ENCODE results near the gene MRPL33. TPM values are rescaled to one million over a fixed set of nuclear protein-coding genes. Genes with fewer than 3 reads are reported as not detected.

MRPL33 gene
- total RNA-seq, 1 donor from 2014 or later: 79.4 TPM

GRCh38 chr2:27765621-27766286, 5.8 kb upstream of the MRPL33 start:
- peak; percentile 91 for DNase-seq
- H3K4me3 ChIP-seq: peak overlapping the region; percentile 46
- peak overlapping the region; percentile 53 for H3K27ac ChIP-seq
- intact Hi-C loops (cut with DNase I): no loop called here
- TF ChIP-seq CTCF (IDR thresholded peaks at IDR 0.05): no peak
- peak; percentile 90 for ATAC-seq
- no peaks in the 10 kb centered on the region for H3K27me3 ChIP-seq
- no peaks in the 10 kb centered on the region for H3K9me3 ChIP-seq
- peaks cover under 1% of the 10 kb centered on the region for H3K4me1 ChIP-seq
- no peaks in the 10 kb centered on the region for H3K36me3 ChIP-seq

DNA sequence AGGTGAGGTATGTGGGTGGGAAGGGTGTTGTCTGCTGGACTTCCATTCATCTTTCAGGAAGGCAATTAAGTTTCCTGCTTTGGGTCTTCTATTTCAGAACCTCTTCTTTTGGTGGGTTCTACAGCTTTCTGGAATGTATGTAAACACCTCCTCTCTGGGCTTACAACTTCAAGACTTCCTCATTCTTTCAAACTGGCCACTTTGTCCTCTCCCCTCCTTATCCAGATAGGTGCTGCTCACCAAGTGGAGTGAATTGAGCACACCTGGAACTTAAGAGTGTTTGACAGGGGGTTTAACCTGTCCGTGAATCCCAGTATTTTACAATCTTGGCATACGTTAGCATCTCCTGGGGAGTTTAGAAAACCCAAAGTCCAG, 5.2 kb upstream of the MRPL33 start:
- intact Hi-C loops (cut with DNase I): no loop called here
- no peaks in the 10 kb centered on the region for H3K27me3 ChIP-seq
- ATAC-seq: peak; percentile 73
- H3K4me1 ChIP-seq: peaks cover 4% of the 10 kb centered on the region
- H3K36me3 ChIP-seq: no peaks in the 10 kb centered on the region
- TF ChIP-seq CTCF (IDR thresholded peaks at IDR 0.05): no peak
- DNase-seq: no peak
- peak overlapping the region; percentile 46 for H3K4me3 ChIP-seq
- no peaks in the 10 kb centered on the region for H3K9me3 ChIP-seq
- peak overlapping the region; percentile 53 for H3K27ac ChIP-seq

DNA sequence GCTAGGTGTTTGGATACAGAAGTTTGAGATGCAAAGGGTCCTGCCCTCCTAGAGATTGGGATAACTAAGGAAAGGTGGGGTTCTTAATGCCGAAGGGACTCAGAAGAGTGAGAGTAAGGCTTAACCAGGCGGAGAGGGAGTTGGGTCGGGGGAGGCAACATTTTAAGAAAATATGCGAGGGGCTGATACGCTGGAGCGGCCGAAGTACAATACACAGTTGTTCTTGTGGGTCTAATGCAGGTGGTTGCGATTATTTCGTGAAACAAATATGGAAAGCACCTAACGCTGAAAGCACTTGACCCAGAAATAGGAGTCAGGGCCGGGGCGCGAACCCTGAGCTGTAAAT, 344 bp upstream of the MRPL33 start:
- intact Hi-C loops (cut with DNase I): no loop called here
- DNase-seq (no peak), ATAC-seq (no peak)
- peak overlapping the region; percentile 70 for H3K4me3 ChIP-seq
- no peaks in the 10 kb centered on the region for H3K27me3 ChIP-seq
- peaks cover 10% of the 10 kb centered on the region for H3K36me3 ChIP-seq
- no peaks in the 10 kb centered on the region for H3K9me3 ChIP-seq
- H3K4me1 ChIP-seq: peaks cover 25% of the 10 kb centered on the region
- no peak for TF ChIP-seq CTCF (IDR thresholded peaks at IDR 0.05)
- peak overlapping the region; percentile 92 for H3K27ac ChIP-seq

DNA sequence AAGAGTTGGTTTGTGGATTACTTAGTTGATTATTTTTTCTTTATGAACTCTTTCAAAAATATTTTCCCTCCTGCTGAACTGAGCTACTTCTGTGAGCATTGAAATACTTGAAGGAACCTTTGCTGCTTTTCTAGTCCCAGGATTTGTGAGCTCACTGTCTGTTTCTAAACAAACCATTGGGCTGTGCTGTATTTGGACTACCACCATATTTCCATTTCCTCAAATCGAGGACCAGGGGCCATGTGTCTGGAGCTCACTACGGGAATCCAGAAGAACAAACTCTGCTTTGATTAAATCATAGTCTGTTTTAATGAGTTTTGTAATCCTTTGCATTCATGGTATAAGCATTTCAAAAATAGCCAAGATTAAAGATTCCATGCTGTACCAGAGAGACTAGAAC, 1.3 kb downstream of the MRPL33 start:
- DNase-seq: no peak
- ATAC-seq: no peak
- TF ChIP-seq CTCF (IDR thresholded peaks at IDR 0.05): no peak
- peaks cover 33% of the 10 kb centered on the region for H3K4me1 ChIP-seq
- no peaks in the 10 kb centered on the region for H3K9me3 ChIP-seq
- intact Hi-C loops (cut with DNase I): no loop called here
- peak overlapping the region; percentile 92 for H3K27ac ChIP-seq
- peak overlapping the region; percentile 70 for H3K4me3 ChIP-seq
- H3K36me3 ChIP-seq: peaks cover 13% of the 10 kb centered on the region
- H3K27me3 ChIP-seq: no peaks in the 10 kb centered on the region

GRCh38 chr2:27773959-27774358, 2.4 kb downstream of the MRPL33 start:
- no peaks in the 10 kb centered on the region for H3K9me3 ChIP-seq
- H3K4me1 ChIP-seq: peaks cover 33% of the 10 kb centered on the region
- DNase-seq (no peak), ATAC-seq (no peak)
- peaks cover 13% of the 10 kb centered on the region for H3K36me3 ChIP-seq
- H3K4me3 ChIP-seq: peak overlapping the region; percentile 70
- H3K27me3 ChIP-seq: no peaks in the 10 kb centered on the region
- no peak for TF ChIP-seq CTCF (IDR thresholded peaks at IDR 0.05)
- no peak overlapping the region for H3K27ac ChIP-seq
- intact Hi-C loops (cut with DNase I): no loop called here

DNA sequence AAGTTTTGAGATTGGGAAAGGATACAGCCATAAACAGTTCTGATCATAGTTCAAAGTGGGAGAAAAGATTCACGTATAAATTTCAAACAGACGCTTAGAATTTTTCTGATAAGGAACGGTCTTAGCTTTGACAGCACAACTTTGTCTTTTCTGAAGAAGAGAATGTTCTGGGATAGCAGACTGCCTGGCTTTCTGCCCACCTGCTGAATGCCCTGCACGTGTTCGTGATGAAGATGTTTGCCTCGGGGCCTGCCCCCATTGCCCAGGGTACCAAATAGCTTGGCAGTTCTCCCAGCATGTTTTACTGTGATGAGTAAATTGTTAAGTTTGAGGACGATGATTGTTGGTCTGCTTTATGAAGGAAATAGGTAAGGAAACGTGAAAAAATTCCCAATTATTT, 4.6 kb downstream of the MRPL33 start:
- intact Hi-C loops (cut with DNase I): no loop called here
- TF ChIP-seq CTCF (IDR thresholded peaks at IDR 0.05): no peak
- no peak overlapping the region for H3K4me3 ChIP-seq
- H3K27ac ChIP-seq: no peak overlapping the region
- H3K36me3 ChIP-seq: peaks cover 25% of the 10 kb centered on the region
- no peak for ATAC-seq
- no peaks in the 10 kb centered on the region for H3K27me3 ChIP-seq
- peaks cover 30% of the 10 kb centered on the region for H3K4me1 ChIP-seq
- H3K9me3 ChIP-seq: no peaks in the 10 kb centered on the region
- DNase-seq: no peak
